ENCODE data around the gene SCRN3. TPM values are rescaled to one million over a fixed set of nuclear protein-coding genes. Genes with fewer than 3 reads are reported as not detected.

SCRN3 gene, protein sequence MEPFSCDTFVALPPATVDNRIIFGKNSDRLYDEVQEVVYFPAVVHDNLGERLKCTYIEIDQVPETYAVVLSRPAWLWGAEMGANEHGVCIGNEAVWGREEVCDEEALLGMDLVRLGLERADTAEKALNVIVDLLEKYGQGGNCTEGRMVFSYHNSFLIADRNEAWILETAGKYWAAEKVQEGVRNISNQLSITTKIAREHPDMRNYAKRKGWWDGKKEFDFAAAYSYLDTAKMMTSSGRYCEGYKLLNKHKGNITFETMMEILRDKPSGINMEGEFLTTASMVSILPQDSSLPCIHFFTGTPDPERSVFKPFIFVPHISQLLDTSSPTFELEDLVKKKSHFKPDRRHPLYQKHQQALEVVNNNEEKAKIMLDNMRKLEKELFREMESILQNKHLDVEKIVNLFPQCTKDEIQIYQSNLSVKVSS
- polyA plus RNA-seq (12.8 to 18.6 TPM (median 13.9 TPM) in 3 replicates), polyA minus RNA-seq (1.9 to 8.4 TPM (median 7.0 TPM) in 3 replicates)
- polyA plus RNA-seq (2011; ENCODE audit: low read depth), result 20.1 TPM
- 14.7 and 23.7 TPM in 2 replicates for polyA plus RNA-seq (2011; cell fraction: cytosol; rRNA removed)
- 12.7 and 16.9 TPM in 2 replicates for polyA plus RNA-seq (2011; cell fraction: nucleus; rRNA removed)
- 14.2 and 14.8 TPM in 2 replicates for polyA plus RNA-seq (2012; ENCODE audit: low replicate concordance)
- polyA minus RNA-seq (2011; cell fraction: cytosol; rRNA and poly(A)+ RNA removed), result 7.3 TPM
- 6.2 and 11.9 TPM in 2 replicates for polyA minus RNA-seq (2011; cell fraction: nucleus; rRNA and poly(A)+ RNA removed)

- Histone ChIP-seq H3K4me3 (ENCODE audit: control insufficient read depth in 2 of 3, extremely low read depth in 1 of 3, insufficient read depth in 2 of 3, low read depth in 1 of 3, low read length in 3 of 3) (peak within 1 kb of the TSS; percentile 88 to 94 (median 90)), H3K9me3 (ENCODE audit: control insufficient read depth, low read depth, low read length) (no peaks in the 10 kb centered on the region), H2AFZ (ENCODE audit: control insufficient read depth, low read length) (peak within 1 kb of the TSS; percentile 97), H3K9ac (ENCODE audit: control insufficient read depth, extremely low read depth, insufficient read depth, low read length) (peak within 1 kb of the TSS; percentile 84), H3K4me2 (ENCODE audit: control insufficient read depth, extremely low read depth, insufficient read depth, low read depth, low read length) (peak within 1 kb of the TSS; percentile 75), H3K79me2 (ENCODE audit: control insufficient read depth, insufficient read depth, low read length) (peaks cover 34% of the 10 kb centered on the region), H3K27me3 (ENCODE audit: control insufficient read depth, extremely low read depth, insufficient read depth, low read length) (no peaks in the 10 kb centered on the region), H3K36me3 (ENCODE audit: control insufficient read depth in 2 of 2, extremely low read depth in 1 of 2, insufficient read depth in 2 of 2, low read length in 2 of 2) (peaks cover 0 to 3% of the 10 kb centered on the region in 2 experiments), H3K4me1 (ENCODE audit: control insufficient read depth, extremely low read depth, insufficient read depth, low read length) (peaks cover 19% of the 10 kb centered on the region), H3K9me1 (ENCODE audit: control insufficient read depth, extremely low read depth, insufficient read depth, low read length) (no peaks in the 10 kb centered on the region), H3K27ac (ENCODE audit: control insufficient read depth, insufficient read depth, low read length) (peak within 1 kb of the TSS; percentile 90), H4K20me1 (ENCODE audit: control insufficient read depth, extremely low read depth, insufficient read depth, low read length) (no peaks in the 10 kb centered on the region)
- DNase-seq (ENCODE audit: low read depth, low spot score) (no peak), FAIRE-seq (peak; percentile 96)
- no peak for TF ChIP-seq CTCF (optimal IDR thresholded peaks at IDR 0.05 in 1 of 3, IDR thresholded peaks at IDR 0.05 in 1 of 3, conservative IDR thresholded peaks at IDR 0.05 in 1 of 3; ENCODE audit: extremely low read depth in 1 of 3, insufficient read depth in 2 of 3, low read length in 3 of 3)
- no peak for TF ChIP-seq EZH2 (IDR thresholded peaks at IDR 0.05; ENCODE audit: low read length)
- dilution Hi-C loops (cut with MboI; ENCODE audit: extremely low pct_ligation_motif_present, low sequenced_read_pairs), result no loop called here
Measured at GRCh38 chr2:174395284-174395968, at the start of gene SCRN3. SCRN3 (plus strand) TSS chr2:174395730; CDS start chr2:174398284, 2,554 bp downstream.

- H3K36me3 ChIP-seq (ENCODE audit: control insufficient read depth in 2 of 2, extremely low read depth in 1 of 2, insufficient read depth in 2 of 2, low read length in 2 of 2), result peaks cover 0 to 1% of the 10 kb centered on the region in 2 experiments
- no peak overlapping the region for H2AFZ ChIP-seq (ENCODE audit: control insufficient read depth, low read length)
- dilution Hi-C loops (cut with MboI; ENCODE audit: extremely low pct_ligation_motif_present, low sequenced_read_pairs), result no loop called here
- no peak overlapping the region for H3K9ac ChIP-seq (ENCODE audit: control insufficient read depth, extremely low read depth, insufficient read depth, low read length)
- H3K27ac ChIP-seq (ENCODE audit: control insufficient read depth, insufficient read depth, low read length), result no peak overlapping the region
- no peaks in the 10 kb centered on the region for H4K20me1 ChIP-seq (ENCODE audit: control insufficient read depth, extremely low read depth, insufficient read depth, low read length)
- H3K4me1 ChIP-seq (ENCODE audit: control insufficient read depth, extremely low read depth, insufficient read depth, low read length), result no peaks in the 10 kb centered on the region
- H3K9me1 ChIP-seq (ENCODE audit: control insufficient read depth, extremely low read depth, insufficient read depth, low read length), result no peaks in the 10 kb centered on the region
- H3K79me2 ChIP-seq (ENCODE audit: control insufficient read depth, insufficient read depth, low read length), result no peaks in the 10 kb centered on the region
- TF ChIP-seq CTCF (optimal IDR thresholded peaks at IDR 0.05 in 1 of 3, IDR thresholded peaks at IDR 0.05 in 1 of 3, conservative IDR thresholded peaks at IDR 0.05 in 1 of 3; ENCODE audit: extremely low read depth in 1 of 3, insufficient read depth in 2 of 3, low read length in 3 of 3) (peak in 2 of 3 experiments; percentile 18 to 28), EZH2 (IDR thresholded peaks at IDR 0.05; ENCODE audit: low read length) (no peak)
- H3K4me3 ChIP-seq (ENCODE audit: control insufficient read depth in 2 of 3, extremely low read depth in 1 of 3, insufficient read depth in 2 of 3, low read depth in 1 of 3, low read length in 3 of 3), result no peak overlapping the region
- no peaks in the 10 kb centered on the region for H3K27me3 ChIP-seq (ENCODE audit: control insufficient read depth, extremely low read depth, insufficient read depth, low read length)
- H3K4me2 ChIP-seq (ENCODE audit: control insufficient read depth, extremely low read depth, insufficient read depth, low read depth, low read length), result no peak overlapping the region
- no peaks in the 10 kb centered on the region for H3K9me3 ChIP-seq (ENCODE audit: control insufficient read depth, low read depth, low read length)
- DNase-seq (ENCODE audit: low read depth, low spot score), result no peak
- FAIRE-seq, result no peak
Measured at GRCh38 chr2:174350018-174350417, 45.5 kb upstream of the SCRN3 start.
